K562 (cell line): ENCODE results near the gene LZTR1. TPM values are rescaled to one million over a fixed set of nuclear protein-coding genes. Genes with fewer than 3 reads are reported as not detected.

Experiments
- ATF1 ChIP-seq, 2 experiments: fragments of 450-650 bp in 1 of 2; IDR thresholded peaks; 2 replicates each; pipeline ENCODE4 v1.6.1; 2016; ENCODE audit warnings: missing compliant biosample characterization in 1 of 2, missing genetic modification characterization in 1 of 2
- CAMTA2 ChIP-seq: fragments of 250-450 bp; sonication (Bioruptor Pico); conservative IDR thresholded peaks from 2 replicates; pipeline ENCODE4 v1.5.1; 2022
- CEBPG ChIP-seq, 3 experiments: fragments of 200-800 bp in 1 of 3; sonication (Bioruptor generic) in 1 of 3; sonication (generic) in 1 of 3; formaldehyde crosslinking in 1 of 3; IDR thresholded peaks in 2 of 3; conservative IDR thresholded peaks in 1 of 3; 2 replicates each; pipeline versions ENCODE4 v1.6.1 to v1.8.0; 2016 to 2022; ENCODE audit warnings: missing compliant biosample characterization in 2 of 3, missing genetic modification characterization in 2 of 3, mild to moderate bottlenecking in 1 of 3, missing genetic modification reagents in 1 of 3
- DDX20 ChIP-seq: fragments of 450-650 bp; IDR thresholded peaks from 2 replicates; pipeline ENCODE4 v1.6.1; 2016; ENCODE audit warnings: missing genetic modification characterization, low read depth, mild to moderate bottlenecking, missing compliant biosample characterization, moderate library complexity
- HMGXB4 ChIP-seq: sonication (generic); formaldehyde crosslinking; IDR thresholded peaks from 2 replicates; pipeline ENCODE4 v1.8.1; 2023; ENCODE audit warnings: mild to moderate bottlenecking, missing genetic modification reagents
- KLF6 ChIP-seq: fragments of 250-450 bp; sonication (Bioruptor Pico); IDR thresholded peaks from 2 replicates; pipeline ENCODE4 v1.4.0; 2020; ENCODE audit warnings: mild to moderate bottlenecking, moderate library complexity, borderline replicate concordance
- RBFOX2 ChIP-seq: fragments of 200-400 bp; formaldehyde crosslinking; IDR thresholded peaks from 2 replicates; pipeline ENCODE4 v1.6.1; 2017; ENCODE audit warnings: low read depth, mild to moderate bottlenecking, low read length, moderate library complexity
- RBM22 ChIP-seq: fragments of 200-400 bp; formaldehyde crosslinking; IDR thresholded peaks from 2 replicates; pipeline ENCODE4 v1.6.1; 2018; ENCODE audit warnings: low read length, low read depth; ENCODE audit not compliant: poor library complexity, severe bottlenecking
- SIN3B ChIP-seq: fragments of 450-650 bp; IDR thresholded peaks from 2 replicates; pipeline ENCODE4 v1.6.1; 2017; ENCODE audit warnings: low read depth, mild to moderate bottlenecking, moderate library complexity
- SIX5 ChIP-seq, 2 experiments: IDR thresholded peaks; 2 replicates each; pipeline ENCODE4 v1.6.1; 2011; ENCODE audit warnings: low read length in 2 of 2, borderline replicate concordance in 1 of 2, low read depth in 1 of 2, mild to moderate bottlenecking in 1 of 2, moderate library complexity in 1 of 2; ENCODE audit not compliant: insufficient read depth in 1 of 2
- THRB ChIP-seq: fragments of 450-650 bp; formaldehyde crosslinking; conservative IDR thresholded peaks from 2 replicates; pipeline ENCODE4 v1.4.0; 2022; ENCODE audit warnings: mild to moderate bottlenecking, missing genetic modification characterization
- ZBTB40 ChIP-seq, 2 experiments: fragments of 450-650 bp in 1 of 2; sonication (generic) in 1 of 2; formaldehyde crosslinking in 1 of 2; IDR thresholded peaks; 2 replicates each; pipeline versions ENCODE4 v1.7.1 to v1.9.0; 2016 to 2022; ENCODE audit warnings: inconsistent platforms in 1 of 2, mild to moderate bottlenecking in 1 of 2, missing genetic modification reagents in 1 of 2
- ZNF316 ChIP-seq: fragments of 450-650 bp; IDR thresholded peaks from 2 replicates; pipeline ENCODE4 v1.6.1; 2016
- polyA plus RNA-seq, 8 experiments: library from polyadenylated mRNA; depleted of rRNA in 4 of 8; stranded (reverse) in 5 of 8; unstranded in 3 of 8; fragments of >200 nt; fragmentation: Nextera tagmentation in 2 of 8; fragmentation: Illumina TruSeq in 1 of 8; extraction: Ambion mirVana in 2 of 8; extraction: Trizol in 1 of 8; gene quantifications; 2 replicates each; pipeline versions ENCODE4 v1.2.1 to v1.2.3, GENCODE V29; 2011 to 2014; ENCODE audit warnings: inconsistent platforms in 1 of 8, missing spikeins in 1 of 8
- total RNA-seq, 7 experiments: library from RNA; depleted of rRNA in 6 of 7; stranded (reverse); fragments of >200 nt in 6 of 7; fragmentation: Illumina TruSeq in 2 of 7; extraction: Trizol in 2 of 7; gene quantifications; 2 replicates each; pipeline versions ENCODE4 v1.2.1 to v1.2.3, GENCODE V29; 2011 to 2021; ENCODE audit warnings: low replicate concordance in 1 of 7

Gene LZTR1
- total and polyA plus RNA-seq, 9 of the 15 experiments (the other 6 are each of a cell fraction or from before 2014, with no cell fraction given): 2.2 to 135 (median 63.0) TPM

- TF ChIP-seq SIX5 (IDR thresholded peaks at IDR 0.05; ENCODE audit: borderline replicate concordance in 1 of 2, insufficient read depth in 1 of 2, low read depth in 1 of 2, low read length in 2 of 2): no peak
- no peak for TF ChIP-seq SIN3B
- no peak for TF ChIP-seq CAMTA2 (CRISPR knock-in tag)
- TF ChIP-seq ZNF316: no peak
- TF ChIP-seq ATF1 (CRISPR knock-in tag; IDR thresholded peaks at IDR 0.05): no peak
- no peak for TF ChIP-seq ATF1 (tag; IDR thresholded peaks at IDR 0.05)
- TF ChIP-seq KLF6: 0 out of 2 replicates have a peak, but pooled peaks have one; percentile 5
- 0 out of 2 replicates have a peak, but pooled peaks have one; percentile 26 for TF ChIP-seq HMGXB4 (CRISPR knock-in tag)
- TF ChIP-seq THRB (CRISPR knock-in tag): no peak
- TF ChIP-seq ZBTB40 (IDR thresholded peaks at IDR 0.05): peak; percentile 59; the same call in 1 of the 2 replicates
- TF ChIP-seq ZBTB40 (CRISPR knock-in tag; IDR thresholded peaks at IDR 0.05): no peak
- TF ChIP-seq CEBPG (CRISPR knock-in tag; IDR thresholded peaks at IDR 0.05): peak; percentile 99
- TF ChIP-seq CEBPG (tag; conservative IDR thresholded peaks at IDR 0.05 in 1 of 2, IDR thresholded peaks at IDR 0.05 in 1 of 2): peak; percentile 100
- TF ChIP-seq RBFOX2: no peak
- TF ChIP-seq DDX20 (tag): no peak
- TF ChIP-seq RBM22: no peak
Observed at GRCh38 chr22:20953668-20954500, 28.2 kb upstream of the LZTR1 start (continued).
